ENCODE measurements around the gene NFRKB.
"Not testable (repeated sequence)": the region's sequence is repeated elsewhere in the genome, so short reads cannot be mapped to it uniquely, and the experiment has no call there.

NFRKB gene

DNA sequence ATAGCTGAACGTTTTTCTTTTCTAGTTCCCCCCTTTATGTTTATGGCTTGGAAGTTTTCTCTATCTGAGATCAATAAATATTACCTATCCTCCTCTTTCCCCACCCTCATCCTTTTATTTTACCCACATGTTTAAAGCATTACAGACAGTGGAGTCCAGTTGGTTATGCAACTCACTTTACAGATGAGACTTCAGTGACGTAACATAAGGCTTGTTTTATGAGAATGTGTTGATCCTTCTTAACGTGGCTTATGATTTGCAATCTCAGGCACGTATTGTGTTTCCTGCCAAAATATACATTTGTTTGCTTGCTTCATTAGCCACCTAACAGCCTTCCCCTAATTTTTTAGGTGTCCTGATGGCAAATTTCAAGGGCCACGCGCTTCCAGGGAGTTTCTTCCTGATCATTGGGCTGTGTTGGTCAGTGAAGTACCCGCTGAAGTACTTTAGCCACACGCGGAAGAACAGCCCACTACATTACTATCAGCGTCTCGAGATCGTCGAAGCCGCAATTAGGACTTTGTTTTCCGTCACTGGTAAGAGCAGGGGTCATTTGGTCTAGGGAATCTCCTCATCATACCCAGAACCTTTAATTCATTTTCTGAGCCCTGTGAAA, 43.1 kb downstream of the NFRKB start:
- Mint-ChIP-seq H3K36me3 (ENCODE audit: insufficient read depth) (no peaks in the 10 kb centered on the region), H3K27me3 (no peaks in the 10 kb centered on the region), H3K4me1 (peaks cover 22% of the 10 kb centered on the region), H3K4me3 (no peak overlapping the region), H3K27ac (ENCODE audit: low read depth) (no peak overlapping the region), H3K9me3 (no peaks in the 10 kb centered on the region)
- ATAC-seq (replicated peaks; ENCODE audit: extremely low read depth, poor library complexity, severe bottlenecking): no peak
- no peak for DNase-seq (ENCODE audit: low spot score in 2 of 2)

DNA sequence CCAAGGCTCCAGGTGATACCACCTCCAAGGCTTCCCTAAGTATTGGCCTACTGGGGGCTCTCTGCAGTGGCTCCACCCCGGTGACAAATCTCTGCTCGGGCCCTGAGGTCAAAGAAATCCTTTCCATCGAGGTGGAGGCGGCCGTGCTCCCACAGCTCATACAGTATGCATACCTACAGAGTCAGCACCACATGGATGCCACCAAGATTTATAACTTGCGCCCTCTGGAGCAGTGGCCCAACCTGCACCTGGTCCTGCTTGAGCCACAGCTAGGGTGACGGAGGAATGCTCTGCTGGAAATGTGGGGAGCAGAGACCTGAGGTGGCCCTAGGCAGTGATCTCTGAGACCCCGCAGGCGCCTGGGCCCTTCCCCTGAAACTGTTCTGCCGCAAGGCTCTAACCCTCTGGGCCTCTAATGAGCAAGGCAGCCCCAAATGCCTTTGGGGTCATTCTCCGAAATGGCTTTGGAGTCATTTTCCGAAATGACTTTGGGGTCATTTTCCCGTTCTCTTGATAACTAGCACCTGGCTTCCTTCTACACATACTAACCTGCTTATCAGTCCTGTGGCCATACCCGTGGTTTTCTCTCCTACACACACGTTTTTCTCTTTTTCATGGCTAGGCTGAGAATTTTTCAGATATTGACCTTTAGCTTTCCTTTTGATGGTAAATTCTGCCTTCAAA, 45.8 kb downstream of the NFRKB start:
- no peak overlapping the region for H3K27ac Mint-ChIP-seq (ENCODE audit: low read depth)

DNA sequence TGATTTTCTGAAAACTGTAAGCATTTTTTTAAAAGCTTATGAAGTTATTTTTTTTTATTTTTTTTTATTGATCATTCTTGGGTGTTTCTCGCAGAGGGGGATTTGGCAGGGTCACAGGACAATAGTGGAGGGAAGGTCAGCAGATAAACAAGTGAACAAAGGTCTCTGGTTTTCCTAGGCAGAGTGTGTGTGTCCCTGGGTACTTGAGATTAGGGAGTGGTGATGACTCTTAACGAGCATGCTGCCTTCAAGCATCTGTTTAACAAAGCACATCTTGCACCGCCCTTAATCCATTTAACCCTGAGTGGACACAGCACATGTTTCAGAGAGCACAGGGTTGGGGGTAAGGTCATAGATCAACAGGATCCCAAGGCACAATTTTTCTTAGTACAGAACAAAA, 48.0 kb downstream of the NFRKB start:
- H3K4me3 Mint-ChIP-seq; H3K36me3 Mint-ChIP-seq (ENCODE audit: insufficient read depth); H3K27me3 Mint-ChIP-seq; DNase-seq (ENCODE audit: low spot score in 2 of 2); H3K9me3 Mint-ChIP-seq; ATAC-seq (replicated peaks; ENCODE audit: extremely low read depth, poor library complexity, severe bottlenecking); H3K27ac Mint-ChIP-seq (ENCODE audit: low read depth); H3K4me1 Mint-ChIP-seq: not testable (repeated sequence)

More for the DNA sequence above, 45.8 kb downstream of the NFRKB start:
- ATAC-seq (replicated peaks; ENCODE audit: extremely low read depth, poor library complexity, severe bottlenecking): no peak
- Mint-ChIP-seq H3K27me3 (no peaks in the 10 kb centered on the region), H3K4me1 (peaks cover 29% of the 10 kb centered on the region), H3K4me3 (no peak overlapping the region), H3K36me3 (ENCODE audit: insufficient read depth) (no peaks in the 10 kb centered on the region), H3K9me3 (no peaks in the 10 kb centered on the region)
- DNase-seq (ENCODE audit: low spot score in 2 of 2): no peak

DNA sequence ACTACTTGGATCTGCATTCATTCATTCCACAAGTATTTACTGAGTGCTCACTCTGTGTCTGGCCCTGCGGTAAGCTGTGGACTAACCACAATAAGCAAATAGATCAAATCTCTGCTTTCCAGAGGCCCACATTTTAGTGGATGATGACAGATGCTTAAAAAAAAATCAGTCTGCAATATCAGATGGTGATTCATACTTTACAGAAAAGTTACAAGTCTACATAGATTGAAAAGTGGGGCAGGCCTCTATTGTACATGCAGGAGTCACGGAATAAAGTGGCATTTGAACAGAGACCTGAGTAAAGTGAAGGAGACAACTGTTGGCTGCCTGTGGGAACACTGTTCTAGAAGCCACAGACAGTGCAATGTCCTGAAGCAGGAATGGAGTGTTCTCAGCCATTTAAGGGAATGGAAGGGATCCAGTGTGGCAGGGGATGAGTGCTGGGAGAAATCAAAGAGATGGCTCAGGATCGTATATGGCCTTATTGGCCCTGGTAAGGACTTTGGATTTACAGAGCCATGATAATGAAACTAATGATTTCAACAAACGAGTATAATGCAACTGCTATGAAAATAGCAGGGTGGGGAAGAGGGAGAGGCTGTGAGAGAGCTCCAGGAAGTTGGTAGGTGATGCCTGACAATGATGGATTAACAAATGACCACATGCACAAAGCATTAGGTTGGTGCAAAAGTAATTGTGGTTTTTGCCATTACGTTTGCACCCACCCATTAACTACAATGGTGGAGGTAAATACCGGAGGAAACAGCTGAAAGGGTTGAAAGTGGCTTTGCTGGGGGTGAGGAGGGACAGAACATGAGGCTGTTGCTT, 48.7 kb downstream of the NFRKB start:
- Mint-ChIP-seq H3K36me3 (ENCODE audit: insufficient read depth) (no peaks in the 10 kb centered on the region), H3K9me3 (no peaks in the 10 kb centered on the region), H3K4me1 (peaks cover 13% of the 10 kb centered on the region), H3K4me3 (no peak overlapping the region), H3K27ac (ENCODE audit: low read depth) (no peak overlapping the region), H3K27me3 (no peaks in the 10 kb centered on the region)
- ATAC-seq (replicated peaks; ENCODE audit: extremely low read depth, poor library complexity, severe bottlenecking): no peak
- no peak for DNase-seq (ENCODE audit: low spot score in 2 of 2)
